ENCODE measurements around the gene NFATC2IP.
"Not testable (repeated sequence)": the region's sequence is repeated elsewhere in the genome, so short reads cannot be mapped to it uniquely, and the experiment has no call there.

Gene NFATC2IP

DNA sequence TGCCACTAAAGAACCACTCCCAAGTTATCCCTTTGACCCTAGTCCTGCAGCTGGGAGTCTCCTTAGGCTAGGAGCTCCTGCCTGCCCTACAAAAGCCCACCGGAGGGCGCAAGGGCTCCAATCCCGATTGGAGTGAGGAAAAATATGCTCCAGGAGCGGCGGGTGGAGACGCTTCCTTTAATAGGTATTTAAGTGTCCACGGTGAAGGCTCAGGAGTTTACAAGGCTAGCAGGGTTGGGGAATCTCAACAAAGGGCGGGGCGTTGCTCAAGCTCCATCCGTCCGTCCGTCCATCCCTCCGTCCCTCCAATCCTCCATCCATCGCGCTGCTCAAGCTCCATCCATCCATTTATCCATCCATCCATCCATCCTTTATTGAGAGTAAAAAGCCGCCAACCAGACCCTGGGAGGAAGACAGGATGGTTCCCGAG, 23.3 kb downstream of the NFATC2IP start:
- ChIA-PET CTCF (interaction anchor here (0.6 to 2.8 kb wide), 22 partner anchors 8 to 284 kb away, joined by 3 to 18 read pairs (median 4); partner anchors contain the start of genes NFATC2IP and SH2B1), POLR2A (interaction anchor here (0.7 to 1.0 kb wide), 2 partner anchors 13 to 334 kb away, joined by 3 read pairs; no protein-coding TSS in a partner anchor)
- H3K4me3 ChIP-seq (ENCODE audit: low read depth, low read length): peak overlapping the region; percentile 99
- DNase-seq (ENCODE audit: low read depth, low spot score): no peak
- TF ChIP-seq, protein P1, sequence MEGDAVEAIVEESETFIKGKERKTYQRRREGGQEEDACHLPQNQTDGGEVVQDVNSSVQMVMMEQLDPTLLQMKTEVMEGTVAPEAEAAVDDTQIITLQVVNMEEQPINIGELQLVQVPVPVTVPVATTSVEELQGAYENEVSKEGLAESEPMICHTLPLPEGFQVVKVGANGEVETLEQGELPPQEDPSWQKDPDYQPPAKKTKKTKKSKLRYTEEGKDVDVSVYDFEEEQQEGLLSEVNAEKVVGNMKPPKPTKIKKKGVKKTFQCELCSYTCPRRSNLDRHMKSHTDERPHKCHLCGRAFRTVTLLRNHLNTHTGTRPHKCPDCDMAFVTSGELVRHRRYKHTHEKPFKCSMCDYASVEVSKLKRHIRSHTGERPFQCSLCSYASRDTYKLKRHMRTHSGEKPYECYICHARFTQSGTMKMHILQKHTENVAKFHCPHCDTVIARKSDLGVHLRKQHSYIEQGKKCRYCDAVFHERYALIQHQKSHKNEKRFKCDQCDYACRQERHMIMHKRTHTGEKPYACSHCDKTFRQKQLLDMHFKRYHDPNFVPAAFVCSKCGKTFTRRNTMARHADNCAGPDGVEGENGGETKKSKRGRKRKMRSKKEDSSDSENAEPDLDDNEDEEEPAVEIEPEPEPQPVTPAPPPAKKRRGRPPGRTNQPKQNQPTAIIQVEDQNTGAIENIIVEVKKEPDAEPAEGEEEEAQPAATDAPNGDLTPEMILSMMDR (IDR thresholded peaks at IDR 0.05; ENCODE audit: insufficient read depth, low read length, missing control alignments): peak; percentile 82

DNA sequence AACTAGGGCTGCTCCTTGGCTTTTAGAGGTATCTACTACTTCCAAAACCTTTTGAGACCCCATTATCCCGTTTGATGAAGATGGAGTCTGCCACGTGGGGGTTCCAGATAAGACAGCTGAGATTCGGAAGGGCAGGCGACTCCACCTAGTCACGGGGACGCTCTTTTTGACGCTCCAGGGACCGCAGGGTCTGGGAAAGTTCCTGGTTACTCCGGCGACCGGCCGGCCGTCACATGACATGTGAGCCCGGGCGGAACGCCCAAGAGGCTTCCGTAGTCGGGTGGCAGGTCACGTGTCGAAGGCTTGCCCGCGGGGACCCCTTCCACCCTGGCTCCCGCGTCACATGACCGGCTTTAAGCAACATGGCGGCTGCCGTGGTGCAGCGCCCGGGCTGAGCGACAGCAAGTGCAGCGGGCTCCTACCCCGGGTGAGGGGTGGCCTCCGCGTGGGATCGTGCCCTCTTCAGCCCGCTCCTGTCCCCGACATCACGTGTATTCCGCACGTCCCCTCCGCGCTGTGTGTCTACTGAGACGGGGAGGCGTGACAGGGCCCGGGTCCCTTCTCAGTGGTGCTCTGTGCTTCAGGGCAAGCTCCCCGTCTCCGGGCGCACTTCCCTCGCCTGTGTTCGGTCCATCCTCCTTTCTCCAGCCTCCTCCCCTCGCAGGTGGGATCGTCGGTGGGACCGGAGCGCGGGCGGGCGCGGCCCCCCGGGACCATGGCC, 23.9 kb downstream of the NFATC2IP start, which contains the start of gene SPNS1:
TSS of gene SPNS1 (plus strand) at position 342 of the 721 bp plus-strand sequence. CDS start at position 716, 374 bp downstream.
- ChIA-PET CTCF (interaction anchor here (0.8 to 2.8 kb wide), 17 partner anchors 9 to 283 kb away, joined by 3 to 18 read pairs (median 5); partner anchors contain the start of gene NFATC2IP), POLR2A (interaction anchor here (1.0 kb wide), 1 partner anchor 12 kb away, joined by 3 read pairs; no protein-coding TSS in a partner anchor)
- DNase-seq (ENCODE audit: low read depth, low spot score): peak; percentile 77
- peak within 1 kb of the TSS; percentile 99 for H3K4me3 ChIP-seq (ENCODE audit: low read depth, low read length)
- TF ChIP-seq, protein P1 (IDR thresholded peaks at IDR 0.05; ENCODE audit: insufficient read depth, low read length, missing control alignments): no peak

DNA sequence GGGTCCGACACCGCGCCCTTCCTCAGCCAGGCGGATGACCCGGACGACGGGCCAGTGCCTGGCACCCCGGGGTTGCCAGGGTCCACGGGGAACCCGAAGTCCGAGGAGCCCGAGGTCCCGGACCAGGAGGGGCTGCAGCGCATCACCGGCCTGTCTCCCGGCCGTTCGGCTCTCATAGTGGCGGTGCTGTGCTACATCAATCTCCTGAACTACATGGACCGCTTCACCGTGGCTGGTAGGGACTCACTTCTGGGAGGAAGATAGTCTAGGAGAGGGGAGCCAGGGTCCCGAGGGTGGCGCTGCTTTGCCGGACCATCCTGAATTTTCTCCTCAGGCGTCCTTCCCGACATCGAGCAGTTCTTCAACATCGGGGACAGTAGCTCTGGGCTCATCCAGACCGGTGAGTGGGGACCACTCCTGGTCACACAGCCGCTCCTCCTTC, 24.4 kb downstream of the NFATC2IP start:
- TF ChIP-seq, protein P1 (IDR thresholded peaks at IDR 0.05; ENCODE audit: insufficient read depth, low read length, missing control alignments): no peak
- peak overlapping the region; percentile 99 for H3K4me3 ChIP-seq (ENCODE audit: low read depth, low read length)
- ChIA-PET POLR2A (no interaction called here), CTCF (no interaction called here)
- no peak for DNase-seq (ENCODE audit: low read depth, low spot score)

DNA sequence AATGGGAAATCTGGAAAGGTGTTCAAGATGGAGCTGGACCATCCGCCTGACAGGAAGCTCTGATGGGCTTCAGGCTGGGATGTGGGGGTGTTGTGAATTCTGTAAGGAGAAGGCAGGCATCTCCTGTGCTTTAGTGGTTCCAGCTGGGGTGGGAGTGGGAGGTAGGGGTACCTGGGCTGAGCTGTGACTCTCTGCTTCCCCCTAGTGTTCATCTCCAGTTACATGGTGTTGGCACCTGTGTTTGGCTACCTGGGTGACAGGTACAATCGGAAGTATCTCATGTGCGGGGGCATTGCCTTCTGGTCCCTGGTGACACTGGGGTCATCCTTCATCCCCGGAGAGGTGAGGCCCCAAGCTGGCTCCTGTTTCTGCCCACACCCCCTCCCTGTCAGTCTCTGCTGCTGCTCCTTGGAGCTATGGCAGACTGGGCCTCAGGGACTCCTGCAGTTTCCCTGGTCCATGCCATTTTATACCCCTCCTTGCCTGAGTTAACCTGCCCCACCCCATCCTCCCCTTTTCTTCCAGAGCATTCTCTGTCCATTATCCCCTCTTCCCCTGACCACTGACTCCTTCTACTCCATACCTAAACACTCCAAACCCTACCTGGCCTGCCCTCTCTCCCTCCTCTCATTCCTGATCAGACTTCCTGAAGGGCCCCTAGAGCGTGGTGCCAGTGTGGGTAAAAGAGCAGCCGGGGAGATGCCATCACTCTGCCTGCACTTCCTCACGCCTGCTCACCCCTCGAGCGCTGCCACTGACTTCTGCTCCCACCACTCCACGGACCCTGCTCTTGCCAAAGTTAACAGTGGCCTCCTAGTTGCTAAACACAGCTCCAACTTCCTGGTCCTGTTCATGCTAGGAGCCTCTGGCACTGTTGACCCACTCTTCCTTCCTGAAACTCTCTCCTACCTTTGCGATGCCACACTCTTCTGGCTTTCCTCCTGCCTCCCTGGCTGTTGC, 27.2 kb downstream of the NFATC2IP start:
- ChIA-PET POLR2A (no interaction called here), CTCF (interaction anchor here (1.1 to 2.6 kb wide), 3 partner anchors 9 to 33 kb away, joined by 4 to 10 read pairs (median 8); no protein-coding TSS in a partner anchor)
- DNase-seq (ENCODE audit: low read depth, low spot score): no peak
- no peak overlapping the region for H3K4me3 ChIP-seq (ENCODE audit: low read depth, low read length)
- TF ChIP-seq, protein P1 (IDR thresholded peaks at IDR 0.05; ENCODE audit: insufficient read depth, low read length, missing control alignments): peak; percentile 2

DNA sequence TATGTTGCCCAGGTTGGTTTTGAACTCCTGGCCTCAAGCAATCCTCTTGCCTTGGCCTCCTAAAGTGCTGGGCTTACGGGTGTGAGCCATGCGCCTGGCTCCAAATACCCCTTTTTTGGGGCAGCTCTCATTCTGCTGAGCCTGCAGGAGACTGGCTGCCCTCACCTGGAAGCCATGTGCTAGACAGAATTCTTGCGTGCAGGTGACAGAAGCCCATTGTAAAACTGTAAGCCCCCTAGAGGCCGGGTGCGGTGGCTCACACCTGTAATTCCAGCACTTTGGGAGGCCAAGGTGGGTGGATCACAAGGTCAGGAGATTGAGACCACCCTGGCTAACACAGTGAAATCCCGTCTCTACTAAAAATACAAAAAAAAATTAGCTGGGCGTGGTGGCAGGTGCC, 29.6 kb downstream of the NFATC2IP start:
- POLR2A ChIA-PET; H3K4me3 ChIP-seq (ENCODE audit: low read depth, low read length): not testable (repeated sequence)
- CTCF ChIA-PET: interaction anchor here (1.2 kb wide), 1 partner anchor 27 kb away, joined by 3 read pairs; no protein-coding TSS in a partner anchor

DNA sequence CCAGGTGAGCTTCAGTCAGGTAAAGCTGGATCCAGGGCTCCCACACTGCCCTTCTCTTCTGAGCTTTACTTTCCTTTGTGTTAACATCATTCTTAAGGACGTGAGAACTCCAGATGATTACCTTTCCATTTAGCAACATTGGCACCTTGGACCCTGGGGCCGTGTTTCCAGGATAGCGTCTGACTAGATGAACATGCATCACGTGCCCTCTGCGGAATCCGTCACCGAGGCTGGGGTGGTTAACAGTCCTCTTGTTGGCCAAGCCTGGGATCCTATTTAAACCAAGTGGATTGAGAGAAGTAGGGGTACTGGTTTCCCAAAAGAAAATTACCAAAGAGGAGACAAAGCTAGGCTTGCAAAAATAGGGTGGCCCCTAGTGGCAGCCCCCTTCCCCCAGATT, 30.2 kb downstream of the NFATC2IP start:
- ChIA-PET POLR2A (no interaction called here), CTCF (interaction anchor here (1.2 kb wide), 1 partner anchor 28 kb away, joined by 3 read pairs; no protein-coding TSS in a partner anchor)
- TF ChIP-seq, protein P1 (IDR thresholded peaks at IDR 0.05; ENCODE audit: insufficient read depth, low read length, missing control alignments): no peak
- no peak overlapping the region for H3K4me3 ChIP-seq (ENCODE audit: low read depth, low read length)
- no peak for DNase-seq (ENCODE audit: low read depth, low spot score)

More for the DNA sequence above, 29.6 kb downstream of the NFATC2IP start:
- DNase-seq (ENCODE audit: low read depth, low spot score): not testable (repeated sequence)

Measured in AG04449 (cell line).